HepG2 (cell line): Measurements from ENCODE around the gene NEU4. TPM values are rescaled to one million over a fixed set of nuclear protein-coding genes. Genes with fewer than 3 reads are reported as not detected.
A peak's percentile ranks its signal among the peaks of the same experiment; 100 is the strongest.

Experiments
- ATAC-seq: fragments of 200-7000 bp; cut with Tn5 transposase; 3 replicates; pipeline ENCODE4 v1.9.1; 2020; ENCODE audit warnings: mild to moderate bottlenecking, moderate library complexity
- BruUV-seq: library from RNA; stranded (reverse); fragments of 400-500 nt; replicated peaks from 2 replicates; lab custom pipeline; 2021; lab: Mats Ljungman, UMichigan
- CTCF ChIA-PET: fragments of 300-600 bp; formaldehyde crosslinking; extraction: SDS; loops from one replicate; lab custom pipeline; 2021; ENCODE audit warnings: low total read pairs, inconsistent platforms, low intra/inter-chr PET ratio; lab: Yijun Ruan, JAX
- POLR2A ChIA-PET: fragments of 350-600 bp; sonication (Branson Sonifier 250); formaldehyde crosslinking; loops from one replicate; lab custom pipeline; 2020; ENCODE audit warnings: antibody characterized with exemption, inconsistent platforms; lab: Yijun Ruan, JAX
- DNase-seq: peaks from one replicate; pipeline ENCODE4 v3.0.0-alpha.2; 2015; ENCODE audit warnings: low spot score
- FAIRE-seq: peaks from 3 replicates; lab custom pipeline; 2011; peaks lifted over from hg19 to GRCh38; lab: Jason Lieb, UNC
- H2AFZ ChIP-seq: one replicate; pipeline ENCODE4 v1.6.1; 2011; ENCODE audit warnings: low read length, inconsistent platforms
- H3K27ac ChIP-seq: fragments of 300-600 bp; 3 replicates; pipeline ENCODE4 v1.8.0; 2011; ENCODE audit warnings: mixed run types, mild to moderate bottlenecking, mixed read lengths, low read length, inconsistent platforms; ENCODE audit not compliant: insufficient read depth; ENCODE audit errors: extremely low read length
- H3K27me3 ChIP-seq, 2 experiments: fragments of 200-600 bp in 1 of 2; 2 replicates in 1 of 2; 3 replicates in 1 of 2; pipeline versions ENCODE4 v1.6.0 to v1.8.0; 2011; ENCODE audit warnings: low read length in 2 of 2, mild to moderate bottlenecking in 2 of 2, moderate library complexity in 2 of 2, inconsistent platforms in 1 of 2; ENCODE audit not compliant: insufficient read depth in 2 of 2, control insufficient read depth in 1 of 2
- H3K36me3 ChIP-seq, 2 experiments: fragments of 200-600 bp in 1 of 2; replicated peaks in 1 of 2; 2 replicates in 1 of 2; 3 replicates in 1 of 2; pipeline versions ENCODE4 v1.5.1 to v1.8.0; 2011; ENCODE audit warnings: low read length in 2 of 2, inconsistent platforms in 1 of 2; ENCODE audit not compliant: insufficient read depth in 2 of 2, control insufficient read depth in 1 of 2
- H3K4me1 ChIP-seq: 2 replicates; pipeline ENCODE4 v1.5.1; 2012; ENCODE audit warnings: low read length, inconsistent platforms; ENCODE audit not compliant: insufficient read depth
- H3K4me2 ChIP-seq: 2 replicates; pipeline ENCODE4 v1.6.0; 2011; ENCODE audit warnings: low read depth, low read length, inconsistent platforms
- H3K4me3 ChIP-seq, 3 experiments: fragments of 200-600 bp in 1 of 3; sonication (generic), shearing (Covaris generic) in 1 of 3; replicated peaks in 1 of 3; 2 replicates each; pipeline ENCODE4 v1.5.1; 2011 to 2016; ENCODE audit warnings: low read length in 3 of 3, inconsistent platforms in 2 of 3, low read depth in 2 of 3, mild to moderate bottlenecking in 2 of 3, control low read depth in 1 of 3, mixed read lengths in 1 of 3; ENCODE audit not compliant: insufficient read depth in 1 of 3
- H3K79me2 ChIP-seq: one replicate; pipeline ENCODE4 v1.6.1; 2011; ENCODE audit warnings: low read length, inconsistent platforms; ENCODE audit not compliant: insufficient read depth
- H3K9ac ChIP-seq: 2 replicates; pipeline ENCODE4 v1.6.0; 2011; ENCODE audit warnings: mild to moderate bottlenecking, low read depth, low read length, inconsistent platforms; ENCODE audit not compliant: insufficient read depth
- H3K9me3 ChIP-seq: 2 replicates; pipeline ENCODE4 v1.5.1; 2012; ENCODE audit warnings: mild to moderate bottlenecking, low read length
- H4K20me1 ChIP-seq: 2 replicates; pipeline ENCODE4 v1.6.0; 2011; ENCODE audit warnings: inconsistent platforms, mild to moderate bottlenecking, low read length, moderate library complexity; ENCODE audit not compliant: insufficient read depth
- ATF7 ChIP-seq, 2 experiments: fragments of 450-650 bp in 1 of 2; sonication (generic) in 1 of 2; formaldehyde crosslinking in 1 of 2; IDR thresholded peaks; 2 replicates each; pipeline versions ENCODE4 v1.4.0 to v1.6.1; 2016 to 2020; ENCODE audit warnings: antibody characterized with exemption in 1 of 2, mild to moderate bottlenecking in 1 of 2, missing genetic modification reagents in 1 of 2
- BRF2 ChIP-seq: sonication (generic); formaldehyde crosslinking; IDR thresholded peaks from 2 replicates; pipeline ENCODE4 v1.8.1; 2022; ENCODE audit warnings: mild to moderate bottlenecking, missing genetic modification reagents
- GRHL1 ChIP-seq: sonication (generic); formaldehyde crosslinking; conservative IDR thresholded peaks from 2 replicates; pipeline ENCODE4 v1.8.0; 2022; ENCODE audit warnings: missing genetic modification reagents
- HNRNPL ChIP-seq: fragments of 200-400 bp; formaldehyde crosslinking; IDR thresholded peaks from 2 replicates; pipeline ENCODE4 v1.6.1; 2017; ENCODE audit warnings: mild to moderate bottlenecking, low read depth, low read length
- IRF1 ChIP-seq: sonication (generic); formaldehyde crosslinking; IDR thresholded peaks from 2 replicates; pipeline ENCODE4 v1.4.0; 2020; ENCODE audit warnings: low read depth, mild to moderate bottlenecking, missing genetic modification reagents
- KDM2A ChIP-seq: sonication (generic); formaldehyde crosslinking; IDR thresholded peaks from 2 replicates; pipeline ENCODE4 v1.4.0; 2020; ENCODE audit warnings: low read depth, missing genetic modification reagents, borderline replicate concordance
- MAX ChIP-seq: IDR thresholded peaks from 2 replicates; pipeline ENCODE4 v1.6.1; 2012; ENCODE audit warnings: inconsistent platforms
- PBX3 ChIP-seq: sonication (generic); formaldehyde crosslinking; IDR thresholded peaks from 2 replicates; pipeline ENCODE4 v1.8.1; 2023; ENCODE audit warnings: missing genetic modification reagents, inconsistent platforms, borderline replicate concordance
- ZNF160 ChIP-seq: sonication (generic); formaldehyde crosslinking; IDR thresholded peaks from 2 replicates; pipeline ENCODE4 v1.8.0; 2022; ENCODE audit warnings: mild to moderate bottlenecking, inconsistent platforms, missing genetic modification reagents
- ZNF34 ChIP-seq: sonication (generic); formaldehyde crosslinking; IDR thresholded peaks from 2 replicates; pipeline ENCODE4 v1.4.0; 2020; ENCODE audit warnings: mild to moderate bottlenecking, missing genetic modification reagents, borderline replicate concordance
- WGBS: methylation state at CpG from one replicate; pipeline ENCODE4 v1.1.6; 2017; ENCODE audit warnings: low lambda C conversion rate; 5-methylcytosine and 5-hydroxymethylcytosine counted together
- in situ Hi-C: cut with HindIII; loops from 2 replicates; pipeline ENCODE4 v1.10.0; 2017; ENCODE audit warnings: low pct_unique_long_range_greater_than_20kb; ENCODE audit not compliant: extremely low pct_ligation_motif_present
- intact Hi-C: fragments of 100-400 bp; cut with micrococcal nuclease; formaldehyde crosslinking; loops from one replicate; pipeline ENCODE4 v1.10.0; 2022; ENCODE audit not compliant: unreplicated experiment
- polyA plus RNA-seq, 8 experiments: library from polyadenylated mRNA; depleted of rRNA in 3 of 8; stranded (reverse) in 7 of 8; unstranded in 1 of 8; fragments of >200 nt; fragmentation: Illumina TruSeq in 4 of 8; extraction: Trizol in 4 of 8; gene quantifications; 2 replicates each; pipeline versions ENCODE4 v1.2.1 to v1.2.3, GENCODE V29; 2011 to 2016; ENCODE audit warnings: low read depth in 4 of 8, missing spikeins in 1 of 8, mixed read lengths in 1 of 8; ENCODE audit not compliant: insufficient read depth in 1 of 8
- total RNA-seq, 5 experiments: library from RNA; depleted of rRNA; stranded (reverse); fragments of >200 nt; fragmentation: Illumina TruSeq; extraction: Trizol; gene quantifications; 2 replicates each; pipeline ENCODE4 v1.2.3, GENCODE V29; 2016; ENCODE audit warnings: low read depth in 1 of 5

The NEU4 gene
- total and polyA plus RNA-seq, 2 of the 13 experiments (the other 11 are each of a cell fraction or from before 2014, with no cell fraction given), result 53.5 to 107 TPM

- Histone ChIP-seq H3K9me3 (no peaks in the 10 kb centered on the region), H3K4me2 (no peak overlapping the region), H3K27me3 (peaks cover 23 to 87% of the 10 kb centered on the region in 2 experiments), H3K4me3 (no peak overlapping the region), H3K36me3 (no peaks in the 10 kb centered on the region), H3K4me1 (peaks cover 14% of the 10 kb centered on the region), H3K9ac (no peak overlapping the region), H3K79me2 (no peaks in the 10 kb centered on the region), H2AFZ (no peak overlapping the region), H3K27ac (no peak overlapping the region), H4K20me1 (no peaks in the 10 kb centered on the region)
- no peak for DNase-seq
- intact Hi-C loops (no loop called here), in situ Hi-C loops (no loop called here)
- no peak for FAIRE-seq
- CTCF ChIA-PET, result no interaction called here
- POLR2A ChIA-PET, result no interaction called here
- WGBS, result 18% methylated on average over 15 of the region's 18 CpGs
- TF ChIP-seq HNRNPL, result 0 out of 2 replicates have a peak, but pooled peaks have one; percentile 34
- no peak for TF ChIP-seq BRF2
- peak; percentile 5 for ATAC-seq
- BruUV-seq, result no TSS peak
These were observed 48.7 kb downstream of the NEU4 start for GRCh38 chr2:241857572-241858121.

- FAIRE-seq (no peak), ATAC-seq (peak; percentile 61), DNase-seq (peak; percentile 31)
- intact Hi-C loops, result no loop called here
- Histone ChIP-seq H2AFZ (no peak within 1 kb of the TSS), H3K79me2 (no peaks in the 10 kb centered on the region), H3K9me3 (no peaks in the 10 kb centered on the region), H3K36me3 (no peaks in the 10 kb centered on the region), H3K27me3 (peaks cover 21 to 87% of the 10 kb centered on the region in 2 experiments), H4K20me1 (no peaks in the 10 kb centered on the region), H3K4me1 (peaks cover 14% of the 10 kb centered on the region), H3K4me2 (peak within 1 kb of the TSS; percentile 30), H3K4me3 (peak within 1 kb of the TSS in 1 of 3 experiments; percentile 14; a peak in 1 of 6 replicates), H3K9ac (no peak within 1 kb of the TSS), H3K27ac (no peak within 1 kb of the TSS)
- WGBS, result 38% methylated on average over 24 of the region's 28 CpGs
- POLR2A ChIA-PET, result interaction anchor here (1.1 kb wide), 1 partner anchor 84 kb away, joined by 3 read pairs; no protein-coding TSS in a partner anchor
- in situ Hi-C loops, result no loop called here
- CTCF ChIA-PET, result no interaction called here
- no TSS peak for BruUV-seq
- TF ChIP-seq IRF1, result no peak
- TF ChIP-seq ZNF160 (CRISPR knock-in tag), result no peak
- no peak for TF ChIP-seq PBX3
- 0 out of 2 replicates have a peak, but pooled peaks have one; percentile 8 for TF ChIP-seq MAX
- TF ChIP-seq GRHL1, result no peak
- TF ChIP-seq KDM2A, result no peak
- no peak for TF ChIP-seq ATF7 (IDR thresholded peaks at IDR 0.05)
- TF ChIP-seq ATF7 (CRISPR knock-in tag; IDR thresholded peaks at IDR 0.05), result no peak
- TF ChIP-seq ZNF34 (CRISPR knock-in tag), result no peak
These were observed 49.4 kb downstream of the NEU4 start, which contains the start of gene PDCD1 for GRCh38 chr2:241858206-241859016. PDCD1 (minus strand) TSS chr2:241858894; CDS start chr2:241858838, 56 bp downstream.
